Inflammatory macrophage treated with lipopolysaccharide for 4 hours (primary cell): ENCODE measurements around the gene FHOD3.
"Not testable (repeated sequence)": the region's sequence is repeated elsewhere in the genome, so short reads cannot be mapped to it uniquely, and the experiment has no call there.

Source experiments
- DNase-seq: peaks from one replicate; pipeline ENCODE4 v3.0.0-alpha.2; 2020

Gene FHOD3

GRCh38 chr18:36814994-36815393 lies 517.5 kb downstream of the FHOD3 start:
- no peak for DNase-seq

GRCh38 chr18:36816096-36816495 lies 518.6 kb downstream of the FHOD3 start:
- DNase-seq = not testable (repeated sequence)

- DNase-seq = no peak
Observed at GRCh38 chr18:36817039-36817438, 519.5 kb downstream of the FHOD3 start.

GRCh38 chr18:36818652-36819051 lies 521.1 kb downstream of the FHOD3 start:
- DNase-seq = no peak

- DNase-seq = no peak
Observed at GRCh38 chr18:36819621-36820020, 522.1 kb downstream of the FHOD3 start.

- no peak for DNase-seq
Observed at GRCh38 chr18:36821681-36822080, 524.2 kb downstream of the FHOD3 start.

GRCh38 chr18:36825526-36825925 lies 528.0 kb downstream of the FHOD3 start:
- no peak for DNase-seq

- peak; percentile 11 for DNase-seq
Observed at GRCh38 chr18:36826556-36826955, 529.0 kb downstream of the FHOD3 start.

GRCh38 chr18:36828157-36828629 lies 530.7 kb downstream of the FHOD3 start:
- peak; percentile 20 for DNase-seq

GRCh38 chr18:36828630-36829361 lies 531.3 kb downstream of the FHOD3 start, which contains the start of the genes KIAA1328 and TPGS2:
TSS of gene KIAA1328 (plus strand) at chr18:36829127. CDS start at chr18:36829139, 12 bp downstream.
TSS of gene TPGS2 (minus strand) at chr18:36829002. CDS start at chr18:36828767, 235 bp downstream.
- DNase-seq = peak; percentile 82
